Bronchial epithelial cell (primary cell): ENCODE data around the gene PLEKHM3. TPM values are rescaled to one million over a fixed set of nuclear protein-coding genes. Genes with fewer than 3 reads are reported as not detected.

Experiments
- DNase-seq: peaks from one replicate; pipeline ENCODE4 v3.0.0-alpha.2; 2010; ENCODE audit warnings: low read depth
- FAIRE-seq: peaks from 2 replicates; lab custom pipeline; 2011; peaks lifted over from hg19 to GRCh38; lab: Jason Lieb, UNC
- H3K27me3 ChIP-seq: 2 replicates; pipeline ENCODE4 v1.5.1; 2011; ENCODE audit warnings: low read length; ENCODE audit not compliant: control insufficient read depth, insufficient read depth
- H3K36me3 ChIP-seq: 2 replicates; pipeline ENCODE4 v1.5.1; 2011; ENCODE audit warnings: low read length; ENCODE audit not compliant: control insufficient read depth, insufficient read depth
- H3K4me3 ChIP-seq: 2 replicates; pipeline ENCODE4 v1.5.1; 2011; ENCODE audit warnings: mild to moderate bottlenecking, low read depth, low read length, control low read depth
- total RNA-seq: library from RNA; depleted of rRNA; stranded (reverse); fragments of >200 nt; gene quantifications from 2 replicates; pipeline ENCODE4 v1.2.1, GENCODE V29; 2014
- TF ChIP-seq, protein P1 (sequence below): IDR thresholded peaks from 2 replicates; pipeline ENCODE4 v1.5.1; 2011; ENCODE audit warnings: mild to moderate bottlenecking, moderate library complexity, low read length, control low read depth, inconsistent platforms; ENCODE audit not compliant: insufficient read depth, severe bottlenecking

The PLEKHM3 gene
- total RNA-seq, 1 donor from 2014 or later, result 9.5 TPM

DNA sequence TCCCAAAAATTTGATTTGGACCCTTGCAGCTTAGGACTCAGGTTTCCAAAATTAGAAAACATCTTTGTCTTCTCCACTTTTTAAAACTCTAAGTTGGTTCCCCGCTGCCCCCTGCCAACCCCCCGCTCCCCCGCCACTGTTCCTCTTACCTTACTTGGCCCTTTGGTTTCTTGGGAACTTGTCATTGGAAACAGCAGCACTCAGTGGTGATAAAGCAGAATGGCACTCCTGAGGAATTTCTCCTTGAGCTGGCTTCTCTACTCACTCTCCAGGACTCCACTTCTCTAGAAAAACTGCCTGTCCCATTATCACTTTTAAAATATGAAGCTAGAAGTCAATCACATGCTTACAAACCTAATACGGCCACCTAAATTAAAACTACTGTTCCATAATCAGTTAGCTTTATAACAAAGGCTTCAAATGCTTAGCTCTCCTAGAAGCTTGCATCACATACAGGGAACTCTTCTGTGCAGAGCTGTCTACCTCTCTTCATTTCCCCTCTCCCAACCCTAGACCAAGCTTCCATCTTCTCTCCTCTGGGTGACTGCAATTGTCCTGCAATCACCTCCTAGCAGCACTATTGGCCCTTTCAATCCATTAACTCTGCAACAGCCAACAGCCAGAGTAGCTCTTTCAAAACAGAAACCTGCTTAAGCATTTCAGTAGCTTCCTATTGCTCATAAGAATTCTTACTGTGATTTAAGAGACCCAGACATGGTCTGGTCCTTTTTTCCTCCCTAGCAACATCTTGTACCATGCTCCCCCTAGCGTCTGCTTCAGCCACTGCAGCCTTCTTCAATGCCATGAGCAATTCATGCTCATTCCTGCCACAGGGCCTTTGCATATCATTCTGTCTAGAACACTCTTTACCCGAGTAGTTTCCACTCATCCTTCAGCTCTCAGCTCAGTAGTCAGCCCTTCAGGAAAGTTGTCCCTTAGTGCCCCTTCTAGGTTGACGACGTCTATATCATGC, 15.2 kb upstream of the PLEKHM3 start:
- DNase-seq (peak; percentile 51), FAIRE-seq (no peak)
- Histone ChIP-seq H3K4me3 (no peak overlapping the region), H3K36me3 (no peaks in the 10 kb centered on the region), H3K27me3 (no peaks in the 10 kb centered on the region)
- TF ChIP-seq, protein P1, sequence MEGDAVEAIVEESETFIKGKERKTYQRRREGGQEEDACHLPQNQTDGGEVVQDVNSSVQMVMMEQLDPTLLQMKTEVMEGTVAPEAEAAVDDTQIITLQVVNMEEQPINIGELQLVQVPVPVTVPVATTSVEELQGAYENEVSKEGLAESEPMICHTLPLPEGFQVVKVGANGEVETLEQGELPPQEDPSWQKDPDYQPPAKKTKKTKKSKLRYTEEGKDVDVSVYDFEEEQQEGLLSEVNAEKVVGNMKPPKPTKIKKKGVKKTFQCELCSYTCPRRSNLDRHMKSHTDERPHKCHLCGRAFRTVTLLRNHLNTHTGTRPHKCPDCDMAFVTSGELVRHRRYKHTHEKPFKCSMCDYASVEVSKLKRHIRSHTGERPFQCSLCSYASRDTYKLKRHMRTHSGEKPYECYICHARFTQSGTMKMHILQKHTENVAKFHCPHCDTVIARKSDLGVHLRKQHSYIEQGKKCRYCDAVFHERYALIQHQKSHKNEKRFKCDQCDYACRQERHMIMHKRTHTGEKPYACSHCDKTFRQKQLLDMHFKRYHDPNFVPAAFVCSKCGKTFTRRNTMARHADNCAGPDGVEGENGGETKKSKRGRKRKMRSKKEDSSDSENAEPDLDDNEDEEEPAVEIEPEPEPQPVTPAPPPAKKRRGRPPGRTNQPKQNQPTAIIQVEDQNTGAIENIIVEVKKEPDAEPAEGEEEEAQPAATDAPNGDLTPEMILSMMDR, result peak; percentile 60

DNA sequence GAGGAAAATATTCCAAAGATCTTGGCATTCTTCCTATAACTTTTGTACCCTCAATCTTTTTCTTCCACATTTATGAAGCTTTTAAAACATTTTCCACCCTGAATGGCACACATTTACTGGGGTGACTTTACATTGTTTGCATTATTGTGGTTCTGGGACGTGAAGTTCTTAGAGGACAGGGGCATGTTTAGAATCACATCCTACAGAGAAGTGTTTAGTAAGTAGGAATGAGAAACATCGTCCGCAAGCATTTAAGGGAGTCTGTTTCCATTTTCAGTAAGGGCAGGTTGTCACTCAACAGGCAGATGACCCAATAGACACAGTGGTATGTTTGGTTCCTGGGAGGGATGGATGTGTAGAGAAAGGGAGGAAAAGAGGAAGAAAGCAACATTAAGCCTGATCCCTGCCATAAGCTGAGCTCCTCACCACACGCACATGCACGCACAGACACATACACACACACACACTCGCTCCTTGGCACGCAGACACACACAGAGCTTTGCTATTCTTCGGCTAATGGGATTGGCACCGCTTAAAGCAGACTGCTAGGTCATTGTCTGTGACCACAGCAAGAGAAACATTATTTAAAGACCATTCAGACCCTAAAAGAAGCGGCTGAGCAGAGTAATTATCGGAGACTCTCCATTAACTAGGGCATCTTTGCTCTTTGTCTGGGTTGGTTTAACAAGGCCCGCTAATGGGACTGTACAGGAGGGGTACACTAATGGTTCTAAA, 14.2 kb upstream of the PLEKHM3 start:
- no peak for DNase-seq

DNA sequence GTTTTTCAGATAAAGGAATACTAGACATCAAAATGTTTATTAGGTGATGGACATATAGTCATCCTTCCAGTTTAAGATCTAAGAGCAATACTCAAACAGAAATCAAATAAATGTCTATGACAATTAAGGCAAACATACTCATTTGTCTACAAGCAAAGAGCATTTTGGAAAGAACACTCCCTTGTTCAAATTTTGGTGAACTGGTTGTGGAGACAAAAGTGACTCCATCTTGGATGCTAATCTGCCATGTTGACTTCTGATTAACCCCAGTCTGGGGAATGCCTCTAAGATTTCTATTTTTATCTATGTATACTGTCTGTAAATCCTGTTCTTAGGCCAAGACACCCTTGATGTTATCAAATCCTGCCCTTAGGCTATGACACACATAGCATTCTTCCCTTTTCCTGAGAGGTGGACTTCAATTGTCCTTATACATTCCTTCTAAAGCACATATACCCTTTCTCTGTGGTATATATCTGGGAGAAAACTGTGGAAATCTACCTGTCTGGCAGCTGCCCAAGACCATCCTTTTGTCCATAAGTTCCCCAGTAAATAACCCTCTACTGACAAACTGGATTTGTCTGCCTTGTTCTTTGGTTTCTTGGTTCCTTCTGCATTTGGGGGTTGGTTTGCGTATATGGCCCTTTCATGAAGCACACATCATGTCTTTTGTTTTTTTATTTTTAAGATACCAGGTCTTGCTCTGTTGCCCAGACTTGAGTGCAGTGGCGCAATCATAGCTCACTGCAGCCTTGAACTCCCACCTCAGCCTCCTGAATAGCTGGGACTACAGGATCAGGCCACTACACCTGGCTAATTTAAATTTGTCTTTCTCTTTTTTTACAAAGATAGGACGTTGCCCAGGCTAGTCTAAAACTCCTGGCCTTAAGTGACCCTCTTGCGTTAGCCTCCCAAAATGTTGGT, 12.5 kb upstream of the PLEKHM3 start:
- no peaks in the 10 kb centered on the region for H3K27me3 ChIP-seq
- DNase-seq (no peak), FAIRE-seq (no peak)
- TF ChIP-seq, protein P1, result no peak
- no peak overlapping the region for H3K4me3 ChIP-seq
- no peaks in the 10 kb centered on the region for H3K36me3 ChIP-seq

More for the DNA sequence above, 14.2 kb upstream of the PLEKHM3 start:
- Histone ChIP-seq H3K27me3 (no peaks in the 10 kb centered on the region), H3K36me3 (no peaks in the 10 kb centered on the region), H3K4me3 (no peak overlapping the region)
- no peak for FAIRE-seq
- TF ChIP-seq, protein P1, result no peak

DNA sequence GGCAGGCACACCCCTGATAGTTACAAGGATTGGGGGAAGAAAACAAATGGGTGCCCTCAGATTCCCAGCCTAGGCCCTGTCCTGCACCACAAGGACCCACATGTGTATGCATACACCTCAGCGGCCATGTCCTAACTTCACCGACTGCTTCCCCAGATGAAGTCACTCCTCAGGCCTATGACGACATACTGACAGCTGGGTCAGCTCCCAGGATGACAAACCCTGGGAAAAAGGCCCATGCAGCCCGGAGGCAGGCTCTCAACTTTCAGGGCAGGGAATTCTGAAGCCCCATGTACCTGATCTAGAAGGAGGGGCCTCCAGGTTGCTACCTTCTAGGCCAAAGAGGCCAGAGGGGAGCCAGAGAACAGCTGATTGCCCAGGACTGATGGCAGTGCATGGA, 11.0 kb upstream of the PLEKHM3 start:
- no peak overlapping the region for H3K4me3 ChIP-seq
- DNase-seq (no peak), FAIRE-seq (no peak)
- H3K36me3 ChIP-seq, result no peaks in the 10 kb centered on the region
- H3K27me3 ChIP-seq, result no peaks in the 10 kb centered on the region
- TF ChIP-seq, protein P1, result no peak

DNA sequence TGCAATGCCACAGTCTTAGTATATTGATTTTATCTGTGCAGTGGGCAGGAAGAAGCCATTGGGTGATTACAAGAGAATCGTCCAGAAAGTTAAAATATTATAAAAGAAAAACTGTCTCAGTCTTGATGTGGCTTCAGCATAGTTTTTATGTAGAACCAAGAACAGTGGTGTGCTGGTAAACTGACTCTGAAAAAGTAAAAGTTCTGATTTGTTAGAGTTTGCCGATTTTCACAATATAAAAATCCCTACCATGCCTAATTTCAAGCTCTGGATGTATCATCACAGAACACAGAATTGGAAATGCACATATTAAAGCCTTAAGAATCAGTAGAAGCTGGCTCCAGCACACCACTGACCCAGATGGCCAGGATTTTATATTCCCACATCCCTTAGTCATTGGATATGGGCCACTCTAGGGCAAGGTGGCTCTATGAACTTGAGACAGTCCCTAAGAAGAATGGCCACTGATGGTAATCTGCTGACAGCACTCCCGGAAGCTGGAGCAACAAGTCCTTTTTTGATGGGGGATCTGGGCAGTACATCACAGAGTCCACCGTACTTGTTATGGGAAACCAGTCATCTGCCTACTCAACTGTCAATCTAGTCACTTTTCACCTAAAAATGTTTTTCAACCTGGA, 9.3 kb upstream of the PLEKHM3 start:
- no peak for FAIRE-seq
- Histone ChIP-seq H3K27me3 (no peaks in the 10 kb centered on the region), H3K36me3 (no peaks in the 10 kb centered on the region), H3K4me3 (no peak overlapping the region)
- TF ChIP-seq, protein P1, result no peak
- DNase-seq, result no peak
